NCI-H128 (cell line): ENCODE measurements around the gene TFAP2E.

Experiments used
- DNase-seq: peaks from one replicate; lab custom pipeline; 2025; ENCODE audit not compliant: unreplicated experiment; lab: John Stamatoyannopoulos, UW

The TFAP2E gene

DNA sequence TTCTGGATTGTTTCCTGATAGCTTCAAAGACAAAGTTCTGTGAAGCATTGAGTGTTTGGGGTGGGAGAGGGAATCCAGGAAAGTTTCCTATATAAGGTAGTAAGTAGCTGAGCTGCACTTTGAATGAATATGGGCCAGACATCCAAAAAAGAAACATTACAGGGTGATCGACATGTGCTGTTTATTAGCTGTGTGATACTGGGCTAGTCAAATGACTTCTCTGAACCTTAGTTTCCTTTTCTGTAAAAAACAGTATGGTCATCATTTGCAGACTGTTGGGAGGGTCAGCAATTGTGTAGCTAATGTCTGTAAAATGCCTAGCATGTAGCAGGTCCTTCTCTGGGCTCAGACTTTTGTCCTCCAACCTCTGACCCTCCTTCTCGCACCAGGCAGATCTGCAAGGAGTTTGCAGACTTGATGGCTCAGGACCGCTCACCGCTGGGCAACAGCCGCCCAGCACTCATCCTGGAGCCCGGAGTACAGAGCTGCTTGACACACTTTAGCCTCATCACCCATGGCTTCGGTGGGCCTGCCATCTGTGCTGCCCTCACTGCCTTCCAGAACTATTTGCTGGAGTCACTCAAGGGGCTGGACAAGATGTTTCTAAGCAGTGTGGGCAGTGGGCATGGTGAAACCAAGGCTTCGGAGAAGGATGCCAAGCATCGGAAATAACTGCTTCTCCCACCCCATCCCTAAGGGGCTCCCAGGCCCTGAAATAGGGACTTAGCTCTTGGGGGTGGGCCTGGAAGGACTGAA lies 21.1 kb downstream of the TFAP2E start:
- no peak for DNase-seq

DNA sequence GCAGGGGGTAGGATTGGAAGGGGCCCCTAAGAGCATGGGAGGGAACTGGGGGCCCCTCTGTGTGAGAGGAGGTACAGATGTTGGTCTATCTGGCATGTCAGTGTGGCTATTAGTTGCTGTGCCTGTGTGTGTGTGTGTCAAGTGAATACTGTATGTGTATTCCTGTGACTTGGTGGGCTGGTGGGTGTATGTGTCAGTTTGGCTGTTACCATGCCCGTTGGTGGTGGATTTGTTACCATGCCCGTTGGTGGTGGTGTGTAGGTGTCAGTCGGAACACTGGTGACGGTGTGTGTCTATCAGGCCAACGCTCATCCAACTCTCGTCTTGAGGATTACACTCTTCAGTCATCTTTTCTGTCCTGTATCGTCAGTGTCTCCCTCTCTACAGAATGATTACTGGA lies 22.6 kb downstream of the TFAP2E start:
- no peak for DNase-seq

DNA sequence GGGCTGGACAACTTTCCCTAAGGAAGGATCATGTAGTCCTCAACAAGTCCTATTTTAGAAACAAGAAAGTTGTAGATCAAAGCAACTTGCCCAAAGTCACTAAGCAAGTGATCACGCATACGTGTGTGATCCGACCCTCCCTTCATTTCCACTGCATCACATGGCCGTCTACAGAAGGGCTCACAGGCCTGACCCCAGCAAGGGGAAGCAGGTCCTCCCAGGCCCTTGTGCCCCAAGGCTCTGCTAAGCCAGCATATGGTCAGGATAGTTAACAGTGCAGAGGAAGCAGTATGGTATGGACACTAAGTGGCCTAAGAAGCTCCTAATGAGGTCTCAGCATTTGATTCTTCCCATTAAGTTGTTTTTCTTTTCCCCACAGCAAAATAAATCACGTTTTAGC lies 24.8 kb downstream of the TFAP2E start:
- no peak for DNase-seq

DNA sequence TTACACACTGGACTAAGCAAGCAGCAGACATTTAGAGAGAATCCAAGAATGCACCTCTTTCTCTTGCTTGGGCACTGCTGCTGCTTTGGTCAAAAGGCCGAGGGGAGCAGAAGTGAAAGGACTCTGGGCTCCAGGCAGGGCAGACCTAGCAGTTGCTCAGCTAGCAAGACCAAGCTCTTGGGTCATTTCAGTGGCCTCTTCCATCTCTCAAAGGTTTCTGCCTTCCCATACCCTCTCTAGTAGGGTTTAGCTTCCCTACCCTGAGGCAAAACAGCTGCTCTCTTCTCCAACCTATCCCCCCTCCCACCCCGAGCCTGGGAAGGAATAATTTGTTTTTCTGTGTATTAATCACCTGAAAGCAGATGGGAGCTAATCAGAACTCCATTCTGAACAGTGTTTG lies 25.8 kb downstream of the TFAP2E start:
- DNase-seq: no peak

DNA sequence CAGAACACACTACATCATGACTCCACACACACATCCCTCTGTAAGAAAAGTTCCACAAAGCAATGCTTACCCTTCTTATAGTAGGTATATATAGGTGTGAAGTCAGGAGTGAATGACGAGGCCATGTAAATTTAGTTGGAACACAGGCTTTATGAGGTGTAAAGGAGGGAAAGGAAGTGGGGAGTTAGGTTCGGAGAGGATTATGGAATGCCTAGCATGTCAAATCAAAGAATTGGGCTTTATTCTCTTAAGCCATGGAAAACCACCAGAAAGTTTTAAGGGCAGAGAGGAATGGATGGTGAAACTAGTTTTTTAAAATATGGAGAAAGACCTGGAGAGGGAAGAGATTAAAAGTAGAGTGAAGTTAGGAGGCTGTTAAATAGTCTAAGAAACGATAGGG lies 26.3 kb downstream of the TFAP2E start:
- no peak for DNase-seq

DNA sequence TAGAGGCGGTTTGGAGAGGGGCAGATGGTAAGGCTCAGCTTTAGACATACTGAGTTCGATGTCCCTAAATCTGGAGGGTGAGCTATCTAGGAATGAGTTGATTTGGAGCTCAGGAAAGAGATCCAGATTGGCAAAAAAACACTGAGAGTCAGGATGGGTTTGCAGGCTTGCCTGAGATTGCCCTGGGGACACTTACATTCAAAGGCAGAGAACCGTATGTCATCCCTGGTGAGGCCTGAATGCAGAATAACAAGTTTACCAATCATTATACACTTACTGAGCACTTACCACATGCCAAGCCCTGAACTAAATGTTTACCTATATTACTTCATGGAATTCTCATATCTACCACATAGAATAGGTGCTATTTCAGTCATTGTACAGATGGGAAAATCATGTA lies 27.5 kb downstream of the TFAP2E start:
- no peak for DNase-seq

DNA sequence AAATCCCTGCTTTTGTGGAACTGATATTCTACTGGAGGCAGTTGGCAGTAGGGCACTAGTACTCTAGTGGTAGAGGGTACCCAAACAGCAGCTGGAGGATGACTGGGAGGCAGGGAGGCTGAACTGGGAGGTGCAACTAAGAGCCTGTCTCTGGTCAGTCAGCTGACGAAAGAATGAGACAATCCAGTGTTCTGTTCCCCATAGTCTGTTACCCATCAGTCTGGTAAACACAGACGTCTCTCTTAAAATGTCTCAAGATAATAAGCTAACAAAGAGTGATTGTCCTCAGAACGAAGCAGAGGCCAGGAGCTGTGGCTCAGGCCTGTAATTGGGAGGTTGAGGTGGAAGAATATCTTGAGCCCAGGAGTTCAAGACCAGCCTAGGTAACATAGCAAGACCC lies 30.4 kb downstream of the TFAP2E start:
- no peak for DNase-seq

DNA sequence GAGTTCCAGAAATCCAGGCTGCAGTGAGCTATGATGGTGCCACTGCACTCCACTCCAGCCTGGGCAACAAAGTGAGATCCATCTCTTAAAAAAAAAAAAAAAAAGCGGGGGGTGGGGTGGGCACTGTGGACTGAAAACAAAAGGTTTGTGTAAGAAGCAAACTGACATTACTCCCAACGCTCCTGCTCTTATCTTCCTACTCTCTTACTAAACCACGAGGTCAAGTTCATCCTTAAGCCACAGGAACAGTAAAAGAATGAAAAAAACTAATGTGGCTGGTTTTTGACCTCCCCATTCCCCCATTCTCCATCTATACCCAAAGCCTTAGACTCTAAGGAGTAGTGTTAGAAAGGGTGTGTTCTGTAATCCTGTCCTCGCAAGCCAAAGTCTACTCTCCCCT lies 30.8 kb downstream of the TFAP2E start:
- no peak for DNase-seq

DNA sequence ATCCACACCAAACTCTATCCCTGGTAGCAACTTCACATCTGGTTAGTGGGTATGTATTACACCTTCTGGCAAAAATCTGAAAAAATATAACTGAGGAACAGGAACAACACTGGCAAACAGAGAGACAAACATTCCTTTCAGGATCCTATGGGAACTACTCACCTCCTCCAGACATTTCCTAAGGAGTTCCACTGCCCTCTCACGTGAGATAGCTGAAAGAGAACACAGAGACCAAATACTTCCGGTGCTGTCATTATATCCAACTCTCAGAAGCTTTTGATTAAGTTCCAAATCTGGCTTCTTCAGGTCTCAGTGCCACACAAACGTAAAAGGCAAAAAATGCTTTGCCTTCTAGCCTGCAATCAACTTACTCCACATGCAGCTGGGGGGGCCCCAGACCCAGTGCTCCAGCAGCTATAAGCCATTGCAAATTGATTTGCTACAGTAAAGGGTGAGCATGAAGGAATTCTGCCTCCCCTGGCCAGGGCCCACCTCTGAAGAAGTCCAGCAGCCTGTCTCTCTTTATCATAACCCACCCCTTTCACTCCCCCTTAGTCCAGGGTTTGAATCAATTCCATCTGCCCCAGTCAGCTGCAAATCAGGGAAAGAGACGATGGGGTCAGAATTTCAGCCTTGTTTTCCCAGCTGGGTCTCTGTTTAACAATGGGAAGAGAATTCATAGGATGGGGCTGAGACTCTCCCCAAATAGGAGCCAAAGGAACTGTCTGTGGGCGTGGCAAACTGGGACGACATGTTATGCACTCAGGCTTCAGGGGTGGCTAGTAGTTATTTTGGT lies 32.2 kb downstream of the TFAP2E start:
- no peak for DNase-seq

DNA sequence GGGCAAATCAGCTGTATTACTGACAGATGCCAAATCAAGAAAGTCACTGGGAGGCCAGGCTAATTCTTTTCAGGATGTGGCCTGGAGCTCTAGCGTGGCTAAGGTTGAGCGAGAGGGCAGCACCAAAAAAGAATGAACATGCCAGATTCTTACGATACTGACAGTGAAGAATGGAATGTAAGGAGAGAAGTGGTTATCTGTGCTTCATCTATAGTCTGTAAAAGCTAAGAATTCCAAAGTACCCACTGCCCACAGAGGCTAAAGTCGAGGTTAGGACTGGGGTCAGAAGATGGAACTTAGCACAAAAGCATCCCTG lies 32.7 kb downstream of the TFAP2E start:
- no peak for DNase-seq

DNA sequence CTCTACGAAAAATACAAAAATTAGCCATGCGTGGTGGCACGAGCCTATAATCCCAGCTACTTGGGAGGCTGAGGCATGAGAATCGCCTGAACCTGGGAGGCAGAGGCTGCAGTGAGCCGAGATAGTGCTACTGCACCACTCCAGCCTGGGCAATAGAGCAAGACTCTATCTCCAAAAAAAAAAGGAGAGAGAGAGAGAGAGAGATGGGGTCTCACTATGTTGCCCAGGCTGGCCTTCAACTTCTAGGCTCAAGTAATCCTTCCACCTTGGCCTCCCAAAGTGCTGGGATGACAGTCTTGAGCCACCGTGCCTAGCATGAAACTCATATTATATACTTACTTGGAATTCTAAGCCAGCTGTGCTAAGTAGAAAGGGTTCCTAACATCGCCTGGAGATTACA lies 38.5 kb downstream of the TFAP2E start:
- no peak for DNase-seq

DNA sequence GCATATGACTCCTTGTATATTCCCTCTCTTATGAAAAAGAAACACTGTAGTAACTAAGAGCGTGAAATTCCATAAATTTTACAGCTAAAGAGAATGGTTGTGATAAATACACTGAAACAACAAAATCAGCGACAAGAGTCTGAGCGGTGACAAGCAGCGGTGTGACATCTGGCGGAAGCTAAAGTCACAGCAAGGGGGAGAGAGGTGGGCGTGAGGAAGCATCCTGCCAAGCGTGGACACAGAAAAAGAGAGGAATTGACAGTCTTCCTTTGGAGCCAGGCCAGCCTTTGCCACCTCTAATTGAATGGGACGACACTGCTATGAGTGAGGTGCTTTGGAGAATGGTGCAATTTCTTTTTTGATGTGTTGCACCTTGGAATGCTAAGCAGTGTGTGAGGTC lies 42.3 kb downstream of the TFAP2E start:
- DNase-seq: no peak

DNA sequence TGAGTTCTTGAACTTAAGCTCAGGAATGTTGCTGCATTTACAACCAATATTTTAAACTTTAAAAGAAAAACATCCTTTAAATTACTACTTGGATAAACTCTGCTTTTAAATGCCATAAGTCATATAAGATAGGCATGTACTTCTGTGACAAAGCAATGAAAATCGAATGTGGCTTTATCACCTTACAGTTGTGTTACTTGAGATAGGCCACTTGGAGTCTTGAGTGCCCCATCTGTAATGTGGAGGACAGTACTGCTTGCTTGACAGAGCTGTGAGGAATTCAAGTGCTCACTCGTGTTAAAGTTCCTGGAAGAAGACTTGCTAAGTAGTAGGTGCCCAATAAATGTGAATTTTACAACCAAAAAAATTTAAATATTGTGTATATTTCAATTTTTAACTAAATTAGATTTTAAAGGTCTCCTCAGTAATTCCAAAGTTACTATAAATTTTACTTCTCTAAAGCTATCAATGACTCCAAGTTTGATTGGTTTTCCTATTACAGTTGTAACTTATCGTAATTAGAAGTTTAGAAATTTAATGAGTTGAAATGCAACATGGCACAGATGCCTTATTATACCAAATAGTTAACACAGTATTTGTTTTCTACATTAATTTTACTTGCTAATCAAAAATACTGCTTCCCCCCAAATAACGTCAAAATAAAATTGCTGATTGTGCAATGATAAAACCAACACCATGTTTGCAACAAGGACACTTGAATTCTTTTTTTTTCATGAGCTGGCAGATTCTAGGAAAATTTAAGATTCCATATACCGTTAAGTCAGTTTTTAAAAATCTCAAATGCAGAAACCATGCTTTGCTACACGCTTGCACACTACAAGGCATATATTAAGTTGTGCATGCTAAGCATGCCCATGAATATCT lies 46.4 kb downstream of the TFAP2E start:
- DNase-seq: no peak

DNA sequence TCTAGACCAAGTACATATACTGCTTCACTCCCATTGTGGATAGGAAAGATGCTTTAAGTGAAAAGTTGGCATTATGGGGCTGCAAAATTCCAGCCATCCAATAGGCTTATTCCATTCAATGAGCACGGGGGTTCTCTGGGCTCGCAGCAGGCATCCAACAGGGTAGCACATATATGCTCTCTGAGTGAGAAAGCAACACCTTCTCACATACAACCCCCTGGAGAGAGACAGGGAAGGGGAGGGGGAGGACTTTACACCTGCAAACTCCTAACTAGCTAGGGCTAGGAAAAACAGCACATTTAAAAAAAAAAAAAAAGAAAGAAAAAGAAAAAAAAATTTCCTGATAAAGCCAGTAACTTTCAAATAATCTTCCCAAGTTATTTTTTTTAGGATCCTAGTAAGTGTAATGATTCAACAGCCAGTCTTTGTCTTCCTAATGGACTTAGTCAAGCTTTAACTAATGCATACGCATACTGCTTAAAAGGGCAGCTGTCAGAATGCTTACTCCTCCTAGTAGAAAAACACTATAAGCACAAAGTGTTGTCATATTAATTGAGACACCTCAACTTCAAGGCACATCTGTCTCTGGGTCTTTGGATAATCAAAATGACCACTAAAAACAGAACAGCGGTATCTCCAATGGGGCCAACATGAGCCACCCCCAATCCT lies 49.5 kb downstream of the TFAP2E start:
- DNase-seq: no peak

DNA sequence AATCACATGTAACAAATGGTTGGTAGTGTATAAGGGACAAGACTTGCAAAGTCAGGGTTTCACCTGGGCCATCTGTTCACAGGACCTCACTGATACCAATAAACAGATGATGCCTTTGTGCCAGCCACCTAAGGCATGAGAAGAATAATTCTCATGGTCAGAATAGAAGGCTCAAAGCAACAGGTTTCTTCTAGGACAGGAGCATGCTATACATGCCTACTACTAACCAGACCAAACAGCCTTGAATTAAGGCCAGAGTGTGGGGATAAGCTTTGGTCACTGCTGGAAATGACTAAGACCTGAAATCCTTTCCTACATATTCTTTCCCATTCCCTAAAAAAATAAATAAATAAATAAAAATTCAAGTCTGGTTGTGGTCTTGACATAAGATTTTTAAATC lies 50.7 kb downstream of the TFAP2E start:
- no peak for DNase-seq

DNA sequence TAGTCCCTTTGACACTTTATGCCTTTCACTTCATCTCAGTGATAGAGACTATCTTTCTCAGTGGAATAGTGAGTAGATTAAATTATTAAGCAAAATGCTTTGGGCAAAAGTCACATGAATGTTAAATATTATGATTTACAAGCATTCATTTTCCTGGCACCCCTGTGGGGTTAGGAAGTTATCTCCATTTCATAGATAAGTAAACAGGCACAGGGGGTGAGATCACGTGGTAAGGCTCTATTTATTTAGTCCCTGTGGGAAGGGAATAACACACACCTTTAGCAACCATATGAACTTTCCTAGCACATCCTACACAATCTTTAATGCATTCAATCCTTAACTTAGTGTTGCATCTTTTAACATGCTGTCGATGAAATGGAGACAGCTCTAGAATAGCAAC lies 55.9 kb downstream of the TFAP2E start:
- no peak for DNase-seq

DNA sequence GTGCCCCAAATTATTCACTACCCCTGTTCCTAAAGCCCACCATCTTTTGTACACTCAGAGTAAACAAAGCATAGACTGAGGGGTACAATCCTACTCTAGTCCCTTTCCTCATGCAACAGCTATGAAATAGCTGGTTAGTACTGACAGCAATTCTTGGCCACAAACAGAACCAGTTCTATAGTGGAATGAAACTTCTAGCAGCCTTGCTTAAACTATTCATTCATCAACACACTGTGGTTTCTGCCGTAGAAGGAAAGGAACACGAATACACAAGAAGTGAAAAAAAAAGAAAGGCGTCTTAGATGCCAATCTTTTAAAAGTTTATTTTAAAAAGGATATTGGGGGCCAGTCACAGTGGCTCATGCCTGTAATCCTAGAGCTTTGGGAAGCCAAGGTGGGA lies 58.3 kb downstream of the TFAP2E start:
- no peak for DNase-seq

DNA sequence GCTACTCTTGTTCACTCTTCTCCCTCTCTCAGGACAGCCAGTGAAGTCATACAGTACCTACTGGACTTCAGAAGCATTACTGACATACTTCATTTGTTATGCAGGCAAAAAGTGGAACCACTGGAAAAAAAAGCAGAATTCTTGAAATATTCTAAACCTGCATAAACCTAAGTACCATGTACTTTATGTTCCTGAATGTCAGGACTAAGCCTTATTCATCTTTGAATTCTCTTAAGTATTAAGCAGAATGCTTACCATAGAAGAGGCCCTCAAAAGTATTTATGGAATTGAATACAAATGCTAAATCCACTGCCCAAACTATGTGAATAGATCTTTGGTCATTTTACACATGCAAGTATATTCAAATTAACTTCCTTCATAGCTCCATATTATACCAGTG lies 60.4 kb downstream of the TFAP2E start:
- no peak for DNase-seq

DNA sequence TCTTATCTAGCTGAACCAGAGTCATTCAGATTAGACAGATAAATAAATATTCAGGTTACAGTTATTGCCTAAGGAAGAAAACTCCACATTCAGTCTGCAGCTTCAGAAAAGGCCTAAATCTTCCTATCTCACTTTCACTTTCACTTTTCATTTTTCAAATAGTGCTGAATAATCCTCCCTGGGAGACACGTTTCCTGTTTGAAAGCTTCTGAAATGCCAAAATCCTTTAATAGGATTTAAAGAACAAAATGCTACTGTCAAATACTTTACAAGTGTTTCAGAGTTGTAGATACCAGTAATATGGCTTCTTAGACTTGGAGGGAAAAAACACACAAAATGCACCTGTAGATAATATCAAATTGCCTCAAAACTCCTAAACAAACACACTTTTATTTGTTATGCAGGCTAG lies 64.3 kb downstream of the TFAP2E start:
- DNase-seq: no peak

DNA sequence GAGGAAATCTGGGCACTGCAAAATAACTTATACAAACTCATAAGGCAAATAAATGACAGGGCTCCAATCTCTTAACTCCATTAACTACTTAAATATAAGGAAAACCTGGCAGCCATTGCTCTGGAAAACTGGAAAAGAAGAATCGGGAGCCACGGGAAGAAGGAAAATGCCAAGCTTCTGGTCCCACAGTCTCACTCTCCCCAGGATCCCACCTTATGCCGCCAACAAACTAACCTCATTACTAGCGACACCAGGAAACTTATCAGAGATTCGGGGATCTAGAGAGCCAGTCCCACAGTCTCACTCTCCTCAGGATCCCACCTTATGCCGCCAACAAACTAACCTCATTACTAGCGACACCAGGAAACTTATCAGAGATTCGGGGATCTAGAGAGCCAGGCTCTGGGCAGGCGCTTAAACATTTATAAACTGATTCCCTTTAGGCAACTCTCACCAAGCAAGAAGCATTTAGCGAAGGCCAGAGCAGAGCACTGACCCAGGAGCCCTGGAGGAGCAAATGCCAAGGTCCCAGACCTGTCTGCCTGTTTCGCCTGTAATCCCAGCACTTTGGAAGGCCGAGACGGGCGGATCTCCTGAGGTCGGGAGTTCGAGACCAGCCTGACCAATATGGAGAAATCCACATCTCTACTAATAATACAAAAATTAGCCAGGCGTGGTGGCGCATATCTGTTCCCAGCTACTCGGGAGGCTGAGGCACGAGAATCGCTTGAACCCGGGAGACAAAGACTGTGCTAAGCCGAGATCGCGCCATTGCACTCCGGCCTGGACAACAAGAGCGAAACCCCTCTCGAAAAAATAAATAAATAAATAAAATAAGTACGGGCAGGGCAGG lies 67.5 kb downstream of the TFAP2E start:
- no peak for DNase-seq
